Hepatocyte (in vitro differentiated cells): Measurements from ENCODE around the gene DIAPH2. TPM values are rescaled to one million over a fixed set of nuclear protein-coding genes. Genes with fewer than 3 reads are reported as not detected.

Experiments used
- DNase-seq: peaks from one replicate; pipeline ENCODE4 v3.0.0-alpha.2; 2016; ENCODE audit warnings: low spot score
- H2AFZ ChIP-seq: fragments of 200-600 bp; sonication (generic); 2 replicates; pipeline ENCODE4 v1.6.0; 2016; ENCODE audit warnings: antibody characterized with exemption, mild to moderate bottlenecking
- H3K27ac ChIP-seq: fragments of 200-600 bp; sonication (generic); 2 replicates; pipeline ENCODE4 v1.5.1; 2016; ENCODE audit warnings: mild to moderate bottlenecking
- H3K27me3 ChIP-seq: fragments of 200-600 bp; sonication (generic); 2 replicates; pipeline ENCODE4 v1.6.1; 2016
- H3K36me3 ChIP-seq: fragments of 200-600 bp; sonication (generic); replicated peaks from 2 replicates; pipeline ENCODE4 v1.5.1; 2016; ENCODE audit warnings: low read depth; ENCODE audit not compliant: insufficient read depth
- H3K4me1 ChIP-seq: fragments of 200-600 bp; sonication (generic); 2 replicates; pipeline ENCODE4 v1.5.1; 2016; ENCODE audit warnings: mild to moderate bottlenecking, moderate library complexity; ENCODE audit not compliant: insufficient read depth
- H3K4me2 ChIP-seq: fragments of 200-600 bp; sonication (generic); 2 replicates; pipeline ENCODE4 v1.6.0; 2016
- H3K4me3 ChIP-seq: fragments of 200-600 bp; sonication (generic); 2 replicates; pipeline ENCODE4 v1.5.1; 2016; ENCODE audit warnings: mild to moderate bottlenecking
- H3K79me2 ChIP-seq: fragments of 200-600 bp; sonication (generic); 2 replicates; pipeline ENCODE4 v1.6.0; 2017; ENCODE audit warnings: mild to moderate bottlenecking
- H3K9me2 ChIP-seq: fragments of 200-600 bp; sonication (generic); replicated peaks from 2 replicates; pipeline ENCODE4 v1.6.0; 2017; ENCODE audit warnings: mild to moderate bottlenecking; ENCODE audit not compliant: insufficient read depth
- H3K9me3 ChIP-seq: fragments of 200-600 bp; sonication (generic); 2 replicates; pipeline ENCODE4 v1.5.1; 2016; ENCODE audit warnings: low read depth, mild to moderate bottlenecking
- H4K20me1 ChIP-seq: fragments of 200-600 bp; sonication (generic); 2 replicates; pipeline ENCODE4 v1.6.0; 2016; ENCODE audit warnings: mild to moderate bottlenecking; ENCODE audit not compliant: insufficient read depth, poor library complexity, severe bottlenecking
- CTCF ChIP-seq: fragments of 200-600 bp; sonication (generic); IDR thresholded peaks from 2 replicates; pipeline ENCODE4 v1.5.1; 2016; ENCODE audit warnings: antibody characterized with exemption, mild to moderate bottlenecking; ENCODE audit not compliant: poor library complexity
- EZH2 ChIP-seq: fragments of 200-600 bp; sonication (generic); IDR thresholded peaks from 2 replicates; pipeline ENCODE4 v1.6.1; 2016; ENCODE audit warnings: antibody characterized with exemption, mild to moderate bottlenecking, borderline replicate concordance
- EZH2phosphoT487 ChIP-seq: fragments of 200-600 bp; sonication (generic); IDR thresholded peaks from one replicate; pipeline ENCODE4 v1.6.1; 2018; ENCODE audit warnings: antibody characterized with exemption, mild to moderate bottlenecking, low read depth, moderate library complexity; ENCODE audit not compliant: unreplicated experiment, severe bottlenecking
- WGBS: methylation state at CpG from one replicate; pipeline ENCODE4 v1.1.6; 2016; ENCODE audit warnings: low lambda C conversion rate; ENCODE audit errors: missing lambda C conversion rate; 5-methylcytosine and 5-hydroxymethylcytosine counted together
- polyA plus RNA-seq: library from polyadenylated mRNA; unstranded; fragments of >200 nt; fragmentation: Nextera tagmentation; extraction: Ambion mirVana; gene quantifications from 2 replicates; pipeline ENCODE4 v1.2.1, GENCODE V29; 2016
- total RNA-seq: library from RNA; depleted of rRNA; stranded (reverse); fragments of >200 nt; gene quantifications from 2 replicates; pipeline ENCODE4 v1.2.3, GENCODE V29; 2014

Gene DIAPH2
- total and polyA plus RNA-seq, 2 experiments from 2014 or later: 14.8 to 32.4 TPM

DNA sequence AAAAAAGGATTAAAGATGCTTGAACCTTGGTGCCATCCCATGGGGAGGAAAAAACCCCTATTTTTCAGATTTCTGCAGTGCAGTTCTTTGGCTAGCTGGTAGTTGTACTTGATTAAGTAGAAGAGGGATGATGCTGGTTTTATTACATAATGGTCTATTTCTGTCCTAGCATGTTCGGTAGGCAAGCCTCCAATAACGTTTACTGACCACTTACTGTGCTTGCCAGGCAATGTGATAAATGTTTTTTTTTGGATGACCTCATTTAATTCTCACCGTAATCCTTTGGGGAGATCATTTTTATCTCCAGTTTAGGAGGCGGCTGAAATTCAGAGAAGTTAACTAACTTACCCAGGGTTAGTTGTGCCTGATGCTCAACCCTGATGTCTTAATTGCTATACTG is 106.9 kb downstream of the DIAPH2 start:
- WGBS: 84% methylated on average over 4 of the region's 4 CpGs
- no peaks in the 10 kb centered on the region for H3K4me1 ChIP-seq
- H3K4me2 ChIP-seq: no peak overlapping the region
- no peak overlapping the region for H3K4me3 ChIP-seq
- no peaks in the 10 kb centered on the region for H3K79me2 ChIP-seq
- H2AFZ ChIP-seq: no peak overlapping the region
- no peaks in the 10 kb centered on the region for H3K9me2 ChIP-seq
- TF ChIP-seq EZH2phosphoT487 (no peak), CTCF (no peak), EZH2 (no peak)
- H3K9me3 ChIP-seq: no peaks in the 10 kb centered on the region
- H3K27ac ChIP-seq: no peak overlapping the region
- H3K27me3 ChIP-seq: no peaks in the 10 kb centered on the region
- H4K20me1 ChIP-seq: no peaks in the 10 kb centered on the region
- no peaks in the 10 kb centered on the region for H3K36me3 ChIP-seq
- DNase-seq: no peak

DNA sequence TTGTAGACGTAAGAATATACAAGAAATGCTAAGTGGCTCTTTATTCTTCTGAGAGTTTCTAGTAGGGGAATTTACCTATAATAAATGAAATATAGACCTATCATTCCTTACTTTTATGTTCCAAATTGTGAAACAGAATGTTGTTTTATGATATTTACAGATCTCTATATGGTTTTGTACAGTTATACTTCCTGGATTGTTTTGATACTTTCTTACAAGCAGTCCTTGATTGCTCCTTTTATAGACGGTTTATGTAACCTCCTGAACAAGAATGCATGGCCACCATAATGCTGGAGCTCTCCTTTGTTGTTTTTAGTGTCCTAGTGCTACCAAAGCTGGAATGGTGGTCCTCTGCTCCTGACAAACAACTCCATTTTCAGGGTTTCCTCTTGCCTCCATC is 107.4 kb downstream of the DIAPH2 start:
- no peaks in the 10 kb centered on the region for H3K79me2 ChIP-seq
- no peak overlapping the region for H3K4me3 ChIP-seq
- no peaks in the 10 kb centered on the region for H3K9me2 ChIP-seq
- no peaks in the 10 kb centered on the region for H3K9me3 ChIP-seq
- no peaks in the 10 kb centered on the region for H3K27me3 ChIP-seq
- H3K4me1 ChIP-seq: no peaks in the 10 kb centered on the region
- no peaks in the 10 kb centered on the region for H3K36me3 ChIP-seq
- DNase-seq: no peak
- H2AFZ ChIP-seq: no peak overlapping the region
- no peaks in the 10 kb centered on the region for H4K20me1 ChIP-seq
- no peak overlapping the region for H3K4me2 ChIP-seq
- TF ChIP-seq CTCF: no peak
- no peak for TF ChIP-seq EZH2phosphoT487
- no peak for TF ChIP-seq EZH2
- 82% methylated on average over 2 of the region's 2 CpGs for WGBS
- H3K27ac ChIP-seq: no peak overlapping the region

DNA sequence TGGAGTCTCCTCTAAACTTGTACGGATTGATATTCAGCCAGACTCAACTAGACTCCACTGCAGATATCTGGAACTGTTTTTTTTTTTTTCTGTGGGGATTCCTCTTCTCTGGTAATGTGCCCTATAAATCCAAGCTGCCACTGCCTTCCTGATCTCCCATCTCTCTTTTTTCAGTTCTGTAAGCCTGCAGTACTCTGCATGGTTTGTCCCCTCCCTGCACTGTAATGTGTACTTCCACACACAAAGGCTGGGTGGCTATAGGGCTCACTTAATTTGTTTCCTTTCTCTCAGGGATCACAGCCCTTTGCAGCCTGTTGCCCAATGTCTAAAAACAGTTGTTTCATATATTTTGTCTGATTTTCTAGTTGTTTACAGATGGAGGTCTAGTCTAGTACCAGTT is 114.3 kb downstream of the DIAPH2 start:
- Histone ChIP-seq H3K4me1 (no peaks in the 10 kb centered on the region), H3K27ac (no peak overlapping the region), H3K36me3 (no peaks in the 10 kb centered on the region), H3K4me2 (no peak overlapping the region), H3K9me2 (no peaks in the 10 kb centered on the region), H3K9me3 (no peaks in the 10 kb centered on the region), H3K27me3 (no peaks in the 10 kb centered on the region), H4K20me1 (no peaks in the 10 kb centered on the region), H3K79me2 (no peaks in the 10 kb centered on the region), H2AFZ (no peak overlapping the region), H3K4me3 (no peak overlapping the region)
- WGBS: 78% methylated on average over 1 of the region's 1 CpG
- no peak for DNase-seq
- TF ChIP-seq EZH2phosphoT487: no peak
- no peak for TF ChIP-seq CTCF
- no peak for TF ChIP-seq EZH2

GRCh38 chrX:96807318-96807717 is 122.7 kb downstream of the DIAPH2 start:
- TF ChIP-seq CTCF: no peak
- TF ChIP-seq EZH2phosphoT487: no peak
- TF ChIP-seq EZH2: no peak
- Histone ChIP-seq H3K27ac (no peak overlapping the region), H3K4me2 (no peak overlapping the region), H2AFZ (no peak overlapping the region), H3K9me3 (no peaks in the 10 kb centered on the region), H3K79me2 (peaks cover 3% of the 10 kb centered on the region), H3K9me2 (no peaks in the 10 kb centered on the region), H3K4me3 (no peak overlapping the region), H3K36me3 (no peaks in the 10 kb centered on the region), H3K4me1 (no peaks in the 10 kb centered on the region), H3K27me3 (no peaks in the 10 kb centered on the region), H4K20me1 (no peaks in the 10 kb centered on the region)
- 97% methylated on average over 4 of the region's 4 CpGs for WGBS
- no peak for DNase-seq
